Glomerular endothelial cell (primary cell): ENCODE results near the gene PFKM. TPM values are rescaled to one million over a fixed set of nuclear protein-coding genes. Genes with fewer than 3 reads are reported as not detected.
A peak's percentile ranks its signal among the peaks of the same experiment; 100 is the strongest.

ENCODE experiments used
- DNase-seq: peaks from one replicate; pipeline ENCODE4 v3.0.0-alpha.2; 2011; ENCODE audit warnings: low read depth, low spot score; ENCODE audit errors: extremely low read depth
- total RNA-seq: library from RNA; depleted of rRNA; stranded (reverse); fragments of >200 nt; gene quantifications from 2 replicates; pipeline ENCODE4 v1.2.3, GENCODE V29; 2015

PFKM gene
- total RNA-seq, 1 donor from 2014 or later: 46.5 TPM

DNA sequence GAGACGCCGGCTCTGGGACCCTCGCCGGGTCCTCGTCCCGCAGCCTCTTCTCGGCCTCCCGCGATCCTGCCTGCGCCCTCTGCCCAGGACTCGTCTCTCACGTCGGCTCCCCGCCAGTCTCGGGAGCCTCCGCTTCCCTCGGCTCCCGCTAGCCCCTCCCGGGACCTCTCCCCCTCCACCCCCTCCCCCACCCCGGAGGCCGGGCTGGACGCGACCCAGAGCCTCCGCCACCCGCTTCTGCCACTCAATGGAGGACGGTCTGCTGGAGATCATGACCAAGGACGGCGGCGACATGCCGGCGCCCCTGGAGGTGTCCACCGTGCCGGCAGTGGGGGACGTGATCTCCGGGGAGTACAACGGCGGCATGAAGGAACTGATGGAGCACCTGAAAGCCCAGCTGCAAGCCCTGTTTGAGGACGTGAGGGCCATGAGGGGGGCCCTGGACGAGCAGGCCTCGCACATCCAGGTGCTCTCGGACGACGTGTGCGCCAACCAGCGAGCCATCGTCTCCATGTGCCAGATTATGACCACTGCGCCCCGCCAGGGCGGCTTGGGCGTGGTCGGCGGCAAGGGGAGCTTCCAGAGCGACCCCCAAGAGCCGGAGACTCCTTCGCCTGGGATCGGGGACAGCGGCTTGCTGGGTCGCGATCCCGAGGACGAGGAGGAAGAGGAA, 64.8 kb downstream of the PFKM start:
- DNase-seq: no peak

DNA sequence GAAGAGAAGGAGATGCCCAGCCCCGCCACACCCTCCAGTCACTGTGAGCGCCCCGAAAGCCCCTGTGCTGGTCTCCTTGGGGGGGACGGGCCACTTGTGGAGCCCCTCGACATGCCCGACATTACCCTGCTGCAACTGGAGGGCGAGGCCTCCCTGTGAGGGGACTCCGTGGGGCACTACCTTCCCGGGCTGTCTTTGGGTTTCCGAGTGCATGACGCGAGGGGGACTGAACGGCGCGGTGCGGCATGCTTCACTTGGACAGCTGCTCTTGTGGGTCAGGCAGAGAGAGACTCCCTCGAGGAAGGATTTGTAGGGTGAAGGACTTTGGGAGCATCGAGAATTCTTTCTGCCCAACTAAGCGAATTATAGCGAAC, 65.4 kb downstream of the PFKM start:
- no peak for DNase-seq

DNA sequence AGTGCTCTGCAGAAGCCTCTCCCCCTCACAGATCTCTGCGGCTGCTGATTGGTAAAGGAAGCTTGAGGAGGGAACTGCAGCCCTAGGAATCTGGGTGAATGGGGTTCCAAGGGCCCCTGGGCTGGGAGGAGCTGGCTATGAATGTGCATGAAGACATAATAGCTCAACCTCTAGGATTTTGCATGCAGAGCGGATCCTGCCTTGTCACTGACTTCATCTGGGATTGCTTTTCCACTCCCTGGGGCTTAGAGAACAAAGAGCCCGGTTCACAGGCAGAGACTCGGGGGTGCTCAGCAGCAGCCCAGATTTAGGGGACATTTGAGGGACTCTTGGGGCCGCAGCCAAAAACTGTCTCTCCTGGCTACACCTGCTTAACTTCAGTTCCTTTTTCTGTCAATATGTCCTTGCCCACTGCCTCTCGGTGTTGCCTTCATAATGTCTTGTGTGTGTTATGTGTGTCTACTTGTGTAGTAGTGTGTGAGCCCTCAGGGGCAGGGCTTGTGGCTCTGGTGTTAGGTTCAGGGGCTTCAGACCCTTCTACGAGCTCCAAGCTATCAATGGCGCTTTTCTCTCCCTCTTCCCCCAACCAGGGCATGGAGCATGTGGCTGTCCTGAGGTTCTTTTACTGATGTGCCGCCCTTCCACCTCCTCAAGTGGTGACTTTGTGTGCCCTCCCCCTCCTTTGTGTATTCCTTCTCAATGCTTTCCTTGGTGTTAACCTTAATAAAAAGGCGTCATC, 66.2 kb downstream of the PFKM start:
- no peak for DNase-seq

DNA sequence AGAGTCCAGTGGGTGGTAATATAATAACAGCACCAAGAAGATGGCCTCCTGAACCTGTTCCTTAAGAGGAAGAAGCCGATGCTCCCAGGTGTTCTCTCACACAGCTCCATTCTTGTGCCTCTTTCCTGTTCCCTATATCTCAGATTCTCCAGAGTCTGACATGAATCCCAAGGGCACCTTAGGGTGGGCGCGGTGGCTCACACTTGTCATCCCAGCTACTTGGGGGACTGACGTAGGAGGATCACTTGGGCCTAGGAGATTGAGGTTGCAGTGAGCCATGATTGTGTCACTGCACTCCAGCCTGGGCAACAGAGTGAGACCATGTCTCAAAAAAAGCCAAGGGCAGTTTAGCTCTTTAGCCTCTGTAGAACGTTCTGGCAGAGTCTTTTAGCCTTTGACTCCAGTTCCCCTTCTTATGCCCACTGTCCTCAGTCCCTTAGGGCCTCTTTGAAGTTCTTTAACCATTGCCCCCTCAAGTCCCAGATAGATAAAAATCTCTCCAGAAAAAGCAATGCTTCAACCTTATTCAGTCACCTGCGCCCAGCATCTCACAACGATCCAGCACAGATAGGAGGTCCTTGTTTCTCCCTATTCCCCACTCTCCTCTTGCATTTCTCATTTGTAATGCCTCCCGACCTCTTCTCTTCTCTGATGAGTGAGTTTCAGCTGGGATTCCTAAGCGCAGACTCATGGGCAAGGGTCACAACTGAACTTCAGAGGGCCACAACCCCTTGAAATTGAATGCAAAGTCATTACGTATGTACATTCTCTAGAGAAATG, 68.9 kb downstream of the PFKM start:
- no peak for DNase-seq

DNA sequence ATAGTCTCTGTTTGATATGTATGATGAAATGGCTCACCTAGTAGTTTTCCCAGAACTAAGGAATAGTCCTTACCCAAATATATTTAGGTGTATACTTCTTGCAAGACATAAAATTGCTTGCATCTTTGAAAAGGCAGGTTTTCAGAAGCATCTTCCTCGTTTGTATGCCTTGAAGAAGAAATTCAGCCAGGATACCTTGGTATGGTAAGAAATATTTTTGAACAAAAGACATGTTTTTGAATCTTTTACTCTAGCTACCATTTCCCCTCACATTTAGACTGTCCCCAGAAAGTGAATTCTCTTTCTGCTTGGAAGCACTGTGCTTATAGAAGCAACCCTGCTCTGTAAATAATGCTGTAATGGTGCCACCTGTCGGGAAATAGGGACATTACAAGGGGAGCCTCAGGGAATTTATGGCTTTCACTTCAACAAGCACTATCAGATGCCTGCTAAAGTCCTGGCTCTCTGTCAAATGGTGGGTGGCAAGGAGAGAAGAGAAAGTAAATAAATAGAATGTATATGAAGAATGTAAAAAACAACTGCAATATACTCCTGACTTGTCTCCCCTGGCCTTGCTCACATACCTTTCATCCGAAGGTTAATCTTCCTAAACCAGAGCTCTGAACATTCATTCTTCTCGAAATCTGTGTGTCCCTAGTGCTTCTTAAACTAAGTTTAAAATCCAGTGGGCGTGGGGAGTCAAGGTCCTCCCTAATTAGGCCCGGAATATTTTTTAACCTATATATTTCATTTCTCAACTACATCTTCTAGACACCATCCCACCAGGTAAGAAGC, 70.4 kb downstream of the PFKM start:
- DNase-seq: peak; percentile 42

DNA sequence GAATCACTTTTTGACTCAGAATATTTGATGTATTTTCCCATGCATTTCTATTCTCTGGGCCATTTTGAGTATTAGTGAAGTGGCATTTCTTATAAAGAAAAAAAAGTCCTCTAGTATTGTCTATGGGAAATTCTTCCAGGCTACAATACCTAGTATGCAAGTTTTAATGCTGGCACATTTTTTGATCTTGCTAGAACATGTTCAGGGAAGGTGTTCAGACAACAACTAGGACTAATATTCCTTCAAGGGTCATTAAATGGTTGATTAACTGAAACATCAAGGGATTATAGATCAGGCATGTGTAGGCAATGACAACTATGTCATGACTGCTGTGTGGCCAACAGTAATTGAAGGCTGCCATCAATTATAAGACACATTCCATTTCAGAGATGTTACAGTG, 71.9 kb downstream of the PFKM start:
- DNase-seq: no peak

DNA sequence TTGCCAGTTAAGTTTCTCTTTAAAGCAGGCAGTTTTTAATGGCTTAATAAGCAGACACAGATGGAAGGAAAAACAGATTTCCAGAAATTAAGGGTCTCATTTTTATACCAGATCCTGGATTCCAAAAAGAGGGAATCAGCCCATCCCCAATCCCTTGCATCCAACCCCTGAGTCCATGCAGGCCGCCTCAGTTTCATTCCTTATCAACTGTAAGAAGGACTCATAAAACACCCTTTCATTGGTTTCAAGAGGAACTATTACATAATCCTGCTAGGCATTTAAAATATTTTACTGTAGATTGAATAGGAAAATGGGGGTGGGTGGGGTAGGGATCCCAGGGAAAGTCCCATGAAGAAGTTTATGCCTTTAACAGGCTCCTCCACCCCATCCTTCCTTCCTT, 73.7 kb downstream of the PFKM start:
- no peak for DNase-seq

DNA sequence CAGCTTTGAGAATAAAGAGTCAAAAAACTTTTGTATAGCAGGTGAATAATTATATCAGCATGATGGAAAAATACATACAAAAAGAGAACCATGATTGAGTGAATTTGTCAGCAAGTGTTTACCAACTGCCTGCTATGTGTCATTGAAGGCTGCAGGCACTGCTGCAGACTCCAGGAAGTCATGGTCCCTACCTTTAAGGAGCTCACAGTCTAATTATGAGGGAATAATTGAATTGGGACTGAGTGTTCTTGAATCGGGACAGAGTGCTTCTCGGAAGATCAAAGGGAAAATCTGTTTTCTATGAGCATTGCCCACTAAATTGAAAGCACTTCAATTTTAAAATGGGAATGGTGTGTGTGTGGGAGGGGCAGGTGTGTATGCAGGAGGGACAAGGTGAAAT, 74.5 kb downstream of the PFKM start:
- no peak for DNase-seq

DNA sequence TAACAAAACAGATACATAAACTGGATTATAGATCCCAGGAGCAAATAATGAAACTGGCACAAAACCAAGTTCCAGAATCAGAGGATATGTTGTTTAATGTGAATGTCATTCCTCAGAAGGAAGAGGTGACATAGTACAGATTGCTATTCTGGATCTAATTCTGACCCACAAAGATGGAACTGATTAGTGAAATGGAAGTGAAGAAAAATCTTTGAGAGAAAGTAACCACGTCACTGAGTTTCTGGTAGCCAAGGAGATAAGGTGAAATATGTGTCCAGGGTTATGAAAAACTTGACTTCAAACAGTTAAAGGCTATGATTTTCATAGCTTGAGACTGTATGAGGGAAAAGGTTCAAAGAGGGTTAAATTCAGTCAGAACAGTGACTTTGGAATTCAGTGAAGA, 75.6 kb downstream of the PFKM start:
- no peak for DNase-seq

Other genes with a start within 250 kb of the PFKM start
- gene VDR, start 214.4 kb upstream of the PFKM start, total RNA-seq: 0.10 and 0.18 TPM in 2 replicates
- gene TMEM106C, start 155.8 kb upstream of the PFKM start, total RNA-seq: 27.9 and 44.5 TPM in 2 replicates
- gene COL2A1, start 114.9 kb upstream of the PFKM start, total RNA-seq: not detected in 2 replicates
- gene SENP1, start 13.3 kb upstream of the PFKM start, total RNA-seq: 12.7 and 12.9 TPM in 2 replicates
- 18.0 and 22.6 TPM in 2 replicates for gene ASB8, start 38.2 kb downstream of the PFKM start, total RNA-seq
- gene CCDC184, start 64.3 kb downstream of the PFKM start, total RNA-seq: 0.41 TPM in 1 of 2 replicates, not detected in the other
- not detected in 2 replicates for gene OR10AD1, start 83.9 kb downstream of the PFKM start, total RNA-seq
- 1.3 and 1.9 TPM in 2 replicates for gene ZNF641, start 231.6 kb downstream of the PFKM start, total RNA-seq